H9 (cell line): ENCODE measurements around the gene SNX27. TPM values are rescaled to one million over a fixed set of nuclear protein-coding genes. Genes with fewer than 3 reads are reported as not detected.

ENCODE experiments used
- DNase-seq: peaks from one replicate; pipeline ENCODE4 v3.0.0-alpha.2; 2017
- H2AFZ ChIP-seq: one replicate; pipeline ENCODE4 v1.6.1; 2013; ENCODE audit warnings: mild to moderate bottlenecking, low read length, control low read depth, moderate library complexity
- H2AK5ac ChIP-seq: 2 replicates; pipeline ENCODE4 v1.6.1; 2013; ENCODE audit warnings: low read length, control low read depth, mixed read lengths; ENCODE audit not compliant: insufficient read length
- H2BK120ac ChIP-seq: one replicate; pipeline ENCODE4 v1.6.1; 2013; ENCODE audit warnings: low read depth, mild to moderate bottlenecking, low read length, control low read depth, inconsistent platforms; ENCODE audit not compliant: poor library complexity, severe bottlenecking
- H2BK12ac ChIP-seq: 2 replicates; pipeline ENCODE4 v1.6.1; 2013; ENCODE audit warnings: low read length, control low read depth, mixed read lengths, low read depth; ENCODE audit not compliant: insufficient read length
- H2BK15ac ChIP-seq: 2 replicates; pipeline ENCODE4 v1.6.1; 2013; ENCODE audit warnings: low read depth, low read length, control low read depth
- H2BK20ac ChIP-seq: one replicate; pipeline ENCODE4 v1.6.1; 2013; ENCODE audit warnings: low read depth, mild to moderate bottlenecking, low read length, control low read depth, inconsistent platforms; ENCODE audit not compliant: poor library complexity, severe bottlenecking
- H2BK5ac ChIP-seq: 2 replicates; pipeline ENCODE4 v1.6.1; 2013; ENCODE audit warnings: low read length, control low read depth, mixed read lengths; ENCODE audit not compliant: insufficient read length
- H3K14ac ChIP-seq: 2 replicates; pipeline ENCODE4 v1.6.1; 2013; ENCODE audit warnings: low read length, control low read depth; ENCODE audit not compliant: insufficient read depth
- H3K18ac ChIP-seq: 2 replicates; pipeline ENCODE4 v1.6.1; 2013; ENCODE audit warnings: low read depth, mild to moderate bottlenecking, mixed read lengths, low read length, control low read depth; ENCODE audit not compliant: insufficient read length
- H3K23ac ChIP-seq: 2 replicates; pipeline ENCODE4 v1.6.1; 2013; ENCODE audit warnings: low read length, control low read depth, mixed read lengths, low read depth; ENCODE audit not compliant: insufficient read length
- H3K23me2 ChIP-seq: 2 replicates; pipeline ENCODE4 v1.6.1; 2013; ENCODE audit warnings: low read depth, mild to moderate bottlenecking, mixed read lengths, low read length, control low read depth; ENCODE audit not compliant: insufficient read length, poor library complexity, severe bottlenecking
- H3K27ac ChIP-seq: 2 replicates; pipeline ENCODE4 v1.5.1; 2013; ENCODE audit warnings: low read length, control low read depth, mixed read lengths, low read depth; ENCODE audit not compliant: insufficient read length
- H3K27me3 ChIP-seq: 2 replicates; pipeline ENCODE4 v1.6.1; 2013; ENCODE audit warnings: low read length, control low read depth, inconsistent platforms; ENCODE audit not compliant: insufficient read depth
- H3K4ac ChIP-seq: 2 replicates; pipeline ENCODE4 v1.6.1; 2013; ENCODE audit warnings: low read depth, mild to moderate bottlenecking, control low read depth, inconsistent platforms, low read length, moderate library complexity
- H3K4me1 ChIP-seq: 2 replicates; pipeline ENCODE4 v1.6.1; 2013; ENCODE audit warnings: low read length, control low read depth, inconsistent platforms; ENCODE audit not compliant: insufficient read depth
- H3K4me2 ChIP-seq: 2 replicates; pipeline ENCODE4 v1.6.1; 2013; ENCODE audit warnings: low read length, control low read depth, mixed read lengths; ENCODE audit not compliant: insufficient read length, insufficient read depth
- H3K56ac ChIP-seq: 2 replicates; pipeline ENCODE4 v1.6.1; 2013; ENCODE audit warnings: low read depth, mild to moderate bottlenecking, mixed read lengths, low read length, control low read depth; ENCODE audit not compliant: insufficient read length
- H3K79me1 ChIP-seq: 2 replicates; pipeline ENCODE4 v1.6.1; 2013; ENCODE audit warnings: low read depth, mild to moderate bottlenecking, moderate library complexity, low read length, control low read depth, inconsistent platforms; ENCODE audit not compliant: insufficient read depth, poor library complexity, severe bottlenecking
- H3K79me2 ChIP-seq: 2 replicates; pipeline ENCODE4 v1.6.1; 2013; ENCODE audit warnings: low read length, control low read depth, inconsistent platforms; ENCODE audit not compliant: insufficient read depth
- H3K9ac ChIP-seq: 2 replicates; pipeline ENCODE4 v1.6.1; 2013; ENCODE audit warnings: low read length, control low read depth, mixed read lengths; ENCODE audit not compliant: insufficient read length; ENCODE audit errors: extremely low read depth
- H3K9me3 ChIP-seq: one replicate; pipeline ENCODE4 v1.6.1; 2013; ENCODE audit warnings: low read depth, low read length, inconsistent platforms; ENCODE audit not compliant: control insufficient read depth
- H3T11ph ChIP-seq: one replicate; pipeline ENCODE4 v1.6.1; 2013; ENCODE audit warnings: mild to moderate bottlenecking, low read length, control low read depth, inconsistent platforms
- H4K20me1 ChIP-seq: one replicate; pipeline ENCODE4 v1.6.1; 2013; ENCODE audit not compliant: control insufficient read depth, insufficient read length, insufficient read depth
- H4K5ac ChIP-seq: 2 replicates; pipeline ENCODE4 v1.6.1; 2013; ENCODE audit warnings: low read depth, mild to moderate bottlenecking, mixed read lengths, low read length, control low read depth; ENCODE audit not compliant: insufficient read length
- H4K8ac ChIP-seq: replicated peaks from 2 replicates; pipeline ENCODE4 v1.6.1; 2013; ENCODE audit warnings: low read length, control low read depth, mixed read lengths, low read depth; ENCODE audit not compliant: insufficient read length
- H4K91ac ChIP-seq: 2 replicates; pipeline ENCODE4 v1.6.1; 2013; ENCODE audit warnings: low read depth, mild to moderate bottlenecking, moderate library complexity, mixed read lengths, low read length, control low read depth; ENCODE audit not compliant: insufficient read length
- H3K27ac Mint-ChIP-seq, 3 experiments: 2 replicates in 2 of 3; 3 replicates in 1 of 3; pipeline ENCODE4 v1.8.0; 2020 to 2021; ENCODE audit warnings: mixed read lengths in 3 of 3, mild to moderate bottlenecking in 1 of 3, moderate library complexity in 1 of 3
- H3K27me3 Mint-ChIP-seq: 2 replicates; pipeline ENCODE4 v1.8.0; 2021; ENCODE audit warnings: low read depth, mild to moderate bottlenecking, moderate library complexity, mixed read lengths
- H3K36me3 Mint-ChIP-seq, 3 experiments: 2 replicates in 2 of 3; 3 replicates in 1 of 3; pipeline ENCODE4 v1.8.0; 2020 to 2021; ENCODE audit warnings: low read depth in 3 of 3, mixed read lengths in 3 of 3; ENCODE audit not compliant: insufficient read depth in 1 of 3
- H3K4me1 Mint-ChIP-seq, 2 experiments: 2 replicates each; pipeline ENCODE4 v1.8.0; 2020; ENCODE audit warnings: mixed read lengths in 2 of 2
- H3K4me3 Mint-ChIP-seq, 2 experiments: 2 replicates in 1 of 2; 3 replicates in 1 of 2; pipeline ENCODE4 v1.8.0; 2020 to 2021; ENCODE audit warnings: mild to moderate bottlenecking in 2 of 2, mixed read lengths in 2 of 2, moderate library complexity in 1 of 2
- H3K9me3 Mint-ChIP-seq, 2 experiments: 2 replicates in 1 of 2; 3 replicates in 1 of 2; pipeline ENCODE4 v1.8.0; 2020; ENCODE audit warnings: mild to moderate bottlenecking in 2 of 2, mixed read lengths in 2 of 2, moderate library complexity in 1 of 2
- WGBS: extraction: QIAGEN DNeasy Blood & Tissue Kit; methylation state at CpG from one replicate; pipeline ENCODE4 v1.1.7; 2013; ENCODE audit warnings: missing lambda C conversion rate, low lambda C conversion rate, mixed read lengths; ENCODE audit not compliant: insufficient read length; ENCODE audit errors: extremely low coverage; 5-methylcytosine and 5-hydroxymethylcytosine counted together
- total RNA-seq: library from RNA; stranded (reverse); gene quantifications from 2 replicates; pipeline ENCODE4 v1.2.1, GENCODE V29; 2021
- TF ChIP-seq, protein P1 (sequence below): fragments of 200-600 bp; sonication (generic); conservative IDR thresholded peaks from 3 replicates; pipeline ENCODE4 v1.8.0; 2021; ENCODE audit warnings: antibody characterized with exemption, mild to moderate bottlenecking

Gene SNX27
- total RNA-seq, 1 experiment from 2014 or later = 48.9 TPM

DNA sequence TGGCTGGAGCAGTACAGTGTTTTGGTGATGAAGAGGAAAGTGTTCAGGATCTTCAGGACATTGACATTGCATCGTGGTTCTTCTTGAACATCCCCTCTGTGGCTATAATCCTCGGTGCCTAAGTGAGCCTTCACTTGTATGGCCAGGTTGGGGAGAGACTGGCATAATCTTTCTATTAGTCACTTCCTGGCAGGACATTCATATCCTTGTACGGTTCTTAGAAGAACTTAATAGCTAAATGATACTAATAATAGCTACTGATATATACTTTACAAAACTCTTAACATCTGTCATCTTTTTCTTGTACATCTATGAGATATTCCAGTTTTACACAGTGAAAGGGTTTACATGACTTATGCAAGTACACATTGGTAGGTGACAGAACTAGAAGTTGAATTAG, 69.0 kb downstream of the SNX27 start:
- no peaks in the 10 kb centered on the region for H4K20me1 ChIP-seq
- no peak overlapping the region for H4K5ac ChIP-seq
- H2BK15ac ChIP-seq = no peak overlapping the region
- H3K4ac ChIP-seq = no peak overlapping the region
- H2AFZ ChIP-seq = no peak overlapping the region
- no peaks in the 10 kb centered on the region for H3K4me1 ChIP-seq
- no peak overlapping the region for H3K4me3 Mint-ChIP-seq
- H3K56ac ChIP-seq = no peak overlapping the region
- no peak overlapping the region for H2BK20ac ChIP-seq
- no peaks in the 10 kb centered on the region for H3K4me1 Mint-ChIP-seq
- H3K27me3 Mint-ChIP-seq = no peaks in the 10 kb centered on the region
- H3K27ac ChIP-seq = no peak overlapping the region
- no peaks in the 10 kb centered on the region for H3K79me2 ChIP-seq
- H3K14ac ChIP-seq = no peak overlapping the region
- no peak overlapping the region for H4K91ac ChIP-seq
- no peak overlapping the region for H3T11ph ChIP-seq
- H4K8ac ChIP-seq = no peak overlapping the region
- H3K18ac ChIP-seq = no peak overlapping the region
- H3K9me3 Mint-ChIP-seq = no peaks in the 10 kb centered on the region
- no peak overlapping the region for H3K4me2 ChIP-seq
- peaks cover 2 to 27% (median 5%) of the 10 kb centered on the region in 3 experiments; a peak in 3 of 7 replicates for H3K36me3 Mint-ChIP-seq
- H3K9ac ChIP-seq = no peak overlapping the region
- no peaks in the 10 kb centered on the region for H3K9me3 ChIP-seq
- no peak overlapping the region; a peak in 1 of 7 replicates for H3K27ac Mint-ChIP-seq
- H2BK5ac ChIP-seq = no peak overlapping the region
- no CpG with 5 or more reads among the region's 3 CpGs for WGBS
- H3K23ac ChIP-seq = no peak overlapping the region
- no peaks in the 10 kb centered on the region for H3K27me3 ChIP-seq
- no peaks in the 10 kb centered on the region for H3K79me1 ChIP-seq
- DNase-seq = no peak
- TF ChIP-seq, protein P1, sequence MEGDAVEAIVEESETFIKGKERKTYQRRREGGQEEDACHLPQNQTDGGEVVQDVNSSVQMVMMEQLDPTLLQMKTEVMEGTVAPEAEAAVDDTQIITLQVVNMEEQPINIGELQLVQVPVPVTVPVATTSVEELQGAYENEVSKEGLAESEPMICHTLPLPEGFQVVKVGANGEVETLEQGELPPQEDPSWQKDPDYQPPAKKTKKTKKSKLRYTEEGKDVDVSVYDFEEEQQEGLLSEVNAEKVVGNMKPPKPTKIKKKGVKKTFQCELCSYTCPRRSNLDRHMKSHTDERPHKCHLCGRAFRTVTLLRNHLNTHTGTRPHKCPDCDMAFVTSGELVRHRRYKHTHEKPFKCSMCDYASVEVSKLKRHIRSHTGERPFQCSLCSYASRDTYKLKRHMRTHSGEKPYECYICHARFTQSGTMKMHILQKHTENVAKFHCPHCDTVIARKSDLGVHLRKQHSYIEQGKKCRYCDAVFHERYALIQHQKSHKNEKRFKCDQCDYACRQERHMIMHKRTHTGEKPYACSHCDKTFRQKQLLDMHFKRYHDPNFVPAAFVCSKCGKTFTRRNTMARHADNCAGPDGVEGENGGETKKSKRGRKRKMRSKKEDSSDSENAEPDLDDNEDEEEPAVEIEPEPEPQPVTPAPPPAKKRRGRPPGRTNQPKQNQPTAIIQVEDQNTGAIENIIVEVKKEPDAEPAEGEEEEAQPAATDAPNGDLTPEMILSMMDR = no peak
- no peak overlapping the region for H2BK12ac ChIP-seq
- H3K23me2 ChIP-seq = no peaks in the 10 kb centered on the region
- H2BK120ac ChIP-seq = no peak overlapping the region
- H2AK5ac ChIP-seq = no peak overlapping the region
